ENCODE measurements around the gene EIF2B2. TPM values are rescaled to one million over a fixed set of nuclear protein-coding genes. Genes with fewer than 3 reads are reported as not detected.

Gene EIF2B2
- total RNA-seq, 1 donor from 2014 or later: 38.4 TPM

- no peak for DNase-seq (ENCODE audit: low spot score)
- no peak overlapping the region for H3K27ac Mint-ChIP-seq (ENCODE audit: unreplicated experiment)
- H3K4me3 Mint-ChIP-seq (ENCODE audit: unreplicated experiment): no peak overlapping the region
- no peaks in the 10 kb centered on the region for H3K9me3 Mint-ChIP-seq (ENCODE audit: low read depth)
- H3K4me1 Mint-ChIP-seq (ENCODE audit: low read depth): peaks cover 33% of the 10 kb centered on the region
- no peak for TF ChIP-seq CTCF (IDR thresholded peaks at IDR 0.05)
- H3K27me3 Mint-ChIP-seq (ENCODE audit: low read depth): no peaks in the 10 kb centered on the region
- no peaks in the 10 kb centered on the region for H3K36me3 Mint-ChIP-seq (ENCODE audit: low read depth)
Observed at GRCh38 chr14:75047506-75047905, 44.8 kb downstream of the EIF2B2 start.

DNA sequence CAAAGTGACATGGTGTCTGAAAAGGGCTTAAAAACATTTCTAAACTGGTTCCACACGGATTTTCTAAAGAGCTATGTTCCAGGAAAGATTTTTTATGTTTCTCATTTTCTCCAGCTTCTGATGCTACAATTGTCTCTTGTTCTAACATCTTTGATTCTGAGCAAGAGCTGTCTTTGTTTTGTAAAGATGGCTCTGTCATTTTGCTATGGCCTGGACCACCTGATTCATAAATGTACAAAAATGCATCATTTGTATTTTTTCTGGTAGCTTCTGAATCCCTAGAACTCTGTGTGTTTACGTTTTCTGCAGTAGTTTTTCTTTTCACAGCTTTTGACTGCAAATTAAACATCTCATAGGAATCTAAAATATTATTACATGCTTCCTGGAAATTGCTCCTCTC is 45.4 kb downstream of the EIF2B2 start:
- Mint-ChIP-seq H3K4me1 (ENCODE audit: low read depth) (peaks cover 33% of the 10 kb centered on the region), H3K9me3 (ENCODE audit: low read depth) (no peaks in the 10 kb centered on the region), H3K4me3 (ENCODE audit: unreplicated experiment) (no peak overlapping the region), H3K36me3 (ENCODE audit: low read depth) (no peaks in the 10 kb centered on the region), H3K27ac (ENCODE audit: unreplicated experiment) (no peak overlapping the region), H3K27me3 (ENCODE audit: low read depth) (no peaks in the 10 kb centered on the region)
- no peak for TF ChIP-seq CTCF (IDR thresholded peaks at IDR 0.05)
- DNase-seq (ENCODE audit: low spot score): no peak

DNA sequence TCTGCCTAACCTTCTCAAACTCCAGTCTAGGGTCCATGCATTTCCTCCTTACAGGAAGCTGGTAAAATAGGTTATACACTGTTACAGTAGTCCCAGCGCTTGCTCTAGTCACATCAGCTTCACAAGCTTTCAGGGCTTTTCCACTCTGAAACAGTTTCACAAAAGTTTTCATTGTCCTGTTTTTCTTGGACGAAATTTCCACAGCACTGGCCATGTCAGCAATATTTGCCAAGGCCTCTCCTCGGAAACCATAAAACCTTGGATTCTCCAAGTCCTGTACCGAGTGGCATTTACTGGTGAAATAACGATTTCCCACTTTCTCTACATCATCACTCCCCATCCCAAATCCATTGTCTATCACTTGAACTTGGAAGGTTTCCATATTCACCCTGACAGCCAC is 46.4 kb downstream of the EIF2B2 start:
- Mint-ChIP-seq H3K27ac (ENCODE audit: unreplicated experiment) (no peak overlapping the region), H3K27me3 (ENCODE audit: low read depth) (no peaks in the 10 kb centered on the region)
- no peak for DNase-seq (ENCODE audit: low spot score)

GRCh38 chr14:75049731-75050201 is 47.0 kb downstream of the EIF2B2 start:
- Mint-ChIP-seq H3K27me3 (ENCODE audit: low read depth) (no peaks in the 10 kb centered on the region), H3K4me1 (ENCODE audit: low read depth) (peaks cover 25% of the 10 kb centered on the region), H3K4me3 (ENCODE audit: unreplicated experiment) (no peak overlapping the region), H3K9me3 (ENCODE audit: low read depth) (no peaks in the 10 kb centered on the region), H3K36me3 (ENCODE audit: low read depth) (no peaks in the 10 kb centered on the region), H3K27ac (ENCODE audit: unreplicated experiment) (no peak overlapping the region)
- no peak for DNase-seq (ENCODE audit: low spot score)
- no peak for TF ChIP-seq CTCF (IDR thresholded peaks at IDR 0.05)

More for the DNA sequence above, 46.4 kb downstream of the EIF2B2 start:
- TF ChIP-seq CTCF (IDR thresholded peaks at IDR 0.05): no peak
- H3K4me3 Mint-ChIP-seq (ENCODE audit: unreplicated experiment): no peak overlapping the region
- no peaks in the 10 kb centered on the region for H3K9me3 Mint-ChIP-seq (ENCODE audit: low read depth)
- no peaks in the 10 kb centered on the region for H3K36me3 Mint-ChIP-seq (ENCODE audit: low read depth)
- peaks cover 31% of the 10 kb centered on the region for H3K4me1 Mint-ChIP-seq (ENCODE audit: low read depth)

GRCh38 chr14:75050852-75051555 is 48.3 kb downstream of the EIF2B2 start, which contains the start of gene MLH3:
MLH3 (minus strand) TSS chr14:75051467; CDS start chr14:75049655, 1,812 bp downstream.
- H3K4me1 Mint-ChIP-seq (ENCODE audit: low read depth): peaks cover 18% of the 10 kb centered on the region
- H3K36me3 Mint-ChIP-seq (ENCODE audit: low read depth): no peaks in the 10 kb centered on the region
- DNase-seq (ENCODE audit: low spot score): no peak
- H3K27ac Mint-ChIP-seq (ENCODE audit: unreplicated experiment): peak within 1 kb of the TSS; percentile 96
- H3K27me3 Mint-ChIP-seq (ENCODE audit: low read depth): no peaks in the 10 kb centered on the region
- no peaks in the 10 kb centered on the region for H3K9me3 Mint-ChIP-seq (ENCODE audit: low read depth)
- peak within 1 kb of the TSS; percentile 91 for H3K4me3 Mint-ChIP-seq (ENCODE audit: unreplicated experiment)
- peak; percentile 34 for TF ChIP-seq CTCF (IDR thresholded peaks at IDR 0.05)
